Measurements from ENCODE around the gene SMIM1.

GRCh38 chr1:3735688-3736087 is 36.9 kb upstream of the SMIM1 start:
- TF ChIP-seq CTCF (IDR thresholded peaks at IDR 0.05) (no peak), ZFX (IDR thresholded peaks at IDR 0.05; ENCODE audit: borderline replicate concordance) (no peak)
